K562 (cell line): ENCODE results near the gene KLC3. TPM values are rescaled to one million over a fixed set of nuclear protein-coding genes. Genes with fewer than 3 reads are reported as not detected.

Experiments used
- ARID2 ChIP-seq: fragments of 450-650 bp; IDR thresholded peaks from 2 replicates; pipeline ENCODE4 v1.6.1; 2017; ENCODE audit warnings: antibody characterized with exemption, mild to moderate bottlenecking
- BRF1 ChIP-seq: IDR thresholded peaks from 3 replicates; pipeline ENCODE4 v1.6.1; 2011; ENCODE audit warnings: borderline replicate concordance, mild to moderate bottlenecking; ENCODE audit not compliant: insufficient read length; ENCODE audit errors: extremely low read depth
- CAMTA2 ChIP-seq: fragments of 250-450 bp; sonication (Bioruptor Pico); conservative IDR thresholded peaks from 2 replicates; pipeline ENCODE4 v1.5.1; 2022
- CREB1 ChIP-seq, 2 experiments: sonication (generic) in 1 of 2; formaldehyde crosslinking in 1 of 2; IDR thresholded peaks; 2 replicates each; pipeline versions ENCODE4 v1.6.1 to v1.8.0; 2012 to 2022; ENCODE audit warnings: inconsistent platforms in 1 of 2, mild to moderate bottlenecking in 1 of 2, missing genetic modification reagents in 1 of 2, moderate library complexity in 1 of 2
- CXXC5 ChIP-seq: fragments of 250-450 bp; sonication (Bioruptor Pico); IDR thresholded peaks from 2 replicates; pipeline ENCODE4 v1.8.0; 2022; ENCODE audit warnings: inconsistent platforms, mild to moderate bottlenecking, moderate library complexity
- FOXK1 ChIP-seq: sonication (generic); formaldehyde crosslinking; IDR thresholded peaks from 2 replicates; pipeline ENCODE4 v1.8.0; 2022; ENCODE audit warnings: missing genetic modification reagents, mild to moderate bottlenecking, borderline replicate concordance
- NBN ChIP-seq: fragments of 450-650 bp; IDR thresholded peaks from 2 replicates; pipeline ENCODE4 v1.6.1; 2016; ENCODE audit warnings: low read depth, mild to moderate bottlenecking
- NCOA4 ChIP-seq: fragments of 450-650 bp; IDR thresholded peaks from 2 replicates; pipeline ENCODE4 v1.6.1; 2018; ENCODE audit warnings: mild to moderate bottlenecking; ENCODE audit not compliant: partially characterized antibody
- NFE2L1 ChIP-seq: fragments of 450-650 bp; IDR thresholded peaks from 2 replicates; pipeline ENCODE4 v1.6.1; 2016; ENCODE audit warnings: missing genetic modification characterization, low read depth, mild to moderate bottlenecking, missing compliant biosample characterization, moderate library complexity, borderline replicate concordance
- NFIX ChIP-seq: fragments of 250-450 bp; sonication (Bioruptor Pico); IDR thresholded peaks from 2 replicates; pipeline ENCODE4 v1.4.0; 2020; ENCODE audit warnings: low read depth, mild to moderate bottlenecking, moderate library complexity
- POLR3A ChIP-seq: IDR thresholded peaks from 2 replicates; pipeline ENCODE4 v1.6.1; 2011; ENCODE audit warnings: borderline replicate concordance, mild to moderate bottlenecking, moderate library complexity; ENCODE audit not compliant: insufficient read length, insufficient read depth; ENCODE audit errors: extremely low read depth
- PRMT5 ChIP-seq: sonication (generic); formaldehyde crosslinking; IDR thresholded peaks from 2 replicates; pipeline ENCODE4 v1.5.0; 2020; ENCODE audit warnings: missing genetic modification reagents
- PYGO2 ChIP-seq: fragments of 450-650 bp; IDR thresholded peaks from 2 replicates; pipeline ENCODE4 v1.6.1; 2016; ENCODE audit warnings: mild to moderate bottlenecking, missing genetic modification characterization, moderate library complexity, missing compliant biosample characterization
- SAFB2 ChIP-seq: fragments of 200-400 bp; formaldehyde crosslinking; IDR thresholded peaks from 2 replicates; pipeline ENCODE4 v1.6.1; 2018; ENCODE audit warnings: borderline replicate concordance, low read length, low read depth, moderate library complexity; ENCODE audit not compliant: severe bottlenecking
- SRF ChIP-seq, 2 experiments: fragments of 250-450, 450-650 bp in 1 of 2; sonication (Bioruptor Pico) in 1 of 2; sonication (generic) in 1 of 2; formaldehyde crosslinking; IDR thresholded peaks; 2 replicates each; pipeline versions ENCODE4 v1.5.0 to v1.5.1; 2020 to 2022; ENCODE audit warnings: mild to moderate bottlenecking in 1 of 2, missing genetic modification reagents in 1 of 2
- ZKSCAN8 ChIP-seq: fragments of 200-800 bp; sonication (Bioruptor generic); IDR thresholded peaks from 2 replicates; pipeline ENCODE4 v1.6.1; 2016; ENCODE audit warnings: missing genetic modification characterization, missing compliant biosample characterization
- ZNF507 ChIP-seq: conservative IDR thresholded peaks from 2 replicates; pipeline ENCODE4 v1.6.1; 2017; ENCODE audit warnings: missing genetic modification characterization, missing compliant biosample characterization
- ZNF707 ChIP-seq: fragments of 250-450 bp; sonication (Bioruptor Pico); conservative IDR thresholded peaks from 2 replicates; pipeline ENCODE4 v1.8.0; 2022; ENCODE audit warnings: inconsistent platforms, mild to moderate bottlenecking, moderate library complexity
- polyA plus RNA-seq, 8 experiments: library from polyadenylated mRNA; depleted of rRNA in 4 of 8; stranded (reverse) in 5 of 8; unstranded in 3 of 8; fragments of >200 nt; fragmentation: Nextera tagmentation in 2 of 8; fragmentation: Illumina TruSeq in 1 of 8; extraction: Ambion mirVana in 2 of 8; extraction: Trizol in 1 of 8; gene quantifications; 2 replicates each; pipeline versions ENCODE4 v1.2.1 to v1.2.3, GENCODE V29; 2011 to 2014; ENCODE audit warnings: inconsistent platforms in 1 of 8, missing spikeins in 1 of 8
- total RNA-seq, 7 experiments: library from RNA; depleted of rRNA in 6 of 7; stranded (reverse); fragments of >200 nt in 6 of 7; fragmentation: Illumina TruSeq in 2 of 7; extraction: Trizol in 2 of 7; gene quantifications; 2 replicates each; pipeline versions ENCODE4 v1.2.1 to v1.2.3, GENCODE V29; 2011 to 2021; ENCODE audit warnings: low replicate concordance in 1 of 7
- TF ChIP-seq, protein P1 (sequence below): fragments of 450-650 bp; conservative IDR thresholded peaks from 2 replicates; pipeline ENCODE4 v1.6.1; 2016; ENCODE audit warnings: missing genetic modification characterization, low read depth, mild to moderate bottlenecking, control low read depth, missing compliant biosample characterization
- TF ChIP-seq, protein P2 (sequence below): fragments of 450-650 bp; IDR thresholded peaks from 2 replicates; pipeline ENCODE4 v1.6.1; 2014; ENCODE audit warnings: low read depth, mild to moderate bottlenecking, moderate library complexity, borderline replicate concordance
- TF ChIP-seq, protein P3 (sequence below): fragments of 250-450 bp; sonication (Bioruptor Pico); IDR thresholded peaks from 2 replicates; pipeline ENCODE4 v1.9.0; 2021; ENCODE audit warnings: mild to moderate bottlenecking
- TF ChIP-seq, protein P4 (sequence below): sonication (generic); formaldehyde crosslinking; IDR thresholded peaks from 2 replicates; pipeline ENCODE4 v1.4.0; 2020; ENCODE audit warnings: mild to moderate bottlenecking, missing genetic modification reagents

Gene KLC3
- total and polyA plus RNA-seq, 9 of the 15 experiments (the other 6 are each of a cell fraction or from before 2014, with no cell fraction given) = 0.03 to 1.2 (median 0.59) TPM; not detected in 3

DNA sequence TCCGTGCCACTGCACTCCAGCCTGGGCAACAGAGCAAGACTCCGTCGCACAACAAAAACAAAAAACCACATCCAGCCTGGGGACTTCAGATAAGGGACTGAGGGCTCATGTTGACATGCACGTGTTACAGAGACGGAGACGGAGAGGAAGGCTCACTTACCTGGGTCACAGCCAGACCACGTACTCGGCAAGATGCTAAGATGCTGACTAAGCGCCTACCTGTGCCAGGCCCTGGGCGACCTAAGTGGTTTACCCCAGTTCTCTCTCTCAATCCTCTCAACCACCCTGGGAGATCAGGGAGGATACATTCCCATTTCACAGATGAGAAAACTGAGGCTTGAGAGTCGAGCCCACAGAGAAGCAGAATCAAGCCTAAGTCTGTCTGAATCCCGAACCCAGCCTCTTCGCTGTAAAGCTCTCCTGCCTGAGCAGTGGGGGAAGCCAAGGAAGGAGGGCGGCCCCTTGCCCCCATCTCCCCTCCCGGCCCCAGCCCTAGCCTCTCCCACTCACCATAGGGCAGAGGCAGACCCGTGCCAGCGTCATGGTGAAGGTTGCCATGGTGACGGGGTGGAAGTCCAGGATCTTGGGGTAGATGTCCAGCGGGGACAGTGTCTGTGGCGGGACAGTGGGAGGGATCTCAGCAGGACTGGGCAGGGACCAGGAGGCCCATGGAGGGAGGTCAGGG lies 16.4 kb downstream of the KLC3 start (continued):
- TF ChIP-seq, protein P1, sequence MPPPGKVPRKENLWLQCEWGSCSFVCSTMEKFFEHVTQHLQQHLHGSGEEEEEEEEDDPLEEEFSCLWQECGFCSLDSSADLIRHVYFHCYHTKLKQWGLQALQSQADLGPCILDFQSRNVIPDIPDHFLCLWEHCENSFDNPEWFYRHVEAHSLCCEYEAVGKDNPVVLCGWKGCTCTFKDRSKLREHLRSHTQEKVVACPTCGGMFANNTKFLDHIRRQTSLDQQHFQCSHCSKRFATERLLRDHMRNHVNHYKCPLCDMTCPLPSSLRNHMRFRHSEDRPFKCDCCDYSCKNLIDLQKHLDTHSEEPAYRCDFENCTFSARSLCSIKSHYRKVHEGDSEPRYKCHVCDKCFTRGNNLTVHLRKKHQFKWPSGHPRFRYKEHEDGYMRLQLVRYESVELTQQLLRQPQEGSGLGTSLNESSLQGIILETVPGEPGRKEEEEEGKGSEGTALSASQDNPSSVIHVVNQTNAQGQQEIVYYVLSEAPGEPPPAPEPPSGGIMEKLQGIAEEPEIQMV (tag) = no peak
- no peak for TF ChIP-seq PYGO2 (tag)
- peak; percentile 27; the same call in 1 of the 2 replicates for TF ChIP-seq CXXC5 (CRISPR knock-in tag)
- TF ChIP-seq NFIX (CRISPR knock-in tag) = no peak
- TF ChIP-seq NBN = no peak
- 0 out of 2 replicates have a peak, but pooled peaks have one; percentile 10 for TF ChIP-seq ZNF507 (tag)
- TF ChIP-seq, protein P2, sequence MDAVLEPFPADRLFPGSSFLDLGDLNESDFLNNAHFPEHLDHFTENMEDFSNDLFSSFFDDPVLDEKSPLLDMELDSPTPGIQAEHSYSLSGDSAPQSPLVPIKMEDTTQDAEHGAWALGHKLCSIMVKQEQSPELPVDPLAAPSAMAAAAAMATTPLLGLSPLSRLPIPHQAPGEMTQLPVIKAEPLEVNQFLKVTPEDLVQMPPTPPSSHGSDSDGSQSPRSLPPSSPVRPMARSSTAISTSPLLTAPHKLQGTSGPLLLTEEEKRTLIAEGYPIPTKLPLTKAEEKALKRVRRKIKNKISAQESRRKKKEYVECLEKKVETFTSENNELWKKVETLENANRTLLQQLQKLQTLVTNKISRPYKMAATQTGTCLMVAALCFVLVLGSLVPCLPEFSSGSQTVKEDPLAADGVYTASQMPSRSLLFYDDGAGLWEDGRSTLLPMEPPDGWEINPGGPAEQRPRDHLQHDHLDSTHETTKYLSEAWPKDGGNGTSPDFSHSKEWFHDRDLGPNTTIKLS = no peak
- no peak for TF ChIP-seq SAFB2
- no peak for TF ChIP-seq ZNF707
- TF ChIP-seq, protein P3, sequence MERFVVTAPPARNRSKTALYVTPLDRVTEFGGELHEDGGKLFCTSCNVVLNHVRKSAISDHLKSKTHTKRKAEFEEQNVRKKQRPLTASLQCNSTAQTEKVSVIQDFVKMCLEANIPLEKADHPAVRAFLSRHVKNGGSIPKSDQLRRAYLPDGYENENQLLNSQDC (CRISPR knock-in tag) = no peak
- no peak for TF ChIP-seq ZKSCAN8
- TF ChIP-seq NCOA4 = no peak
- no peak for TF ChIP-seq ARID2
- TF ChIP-seq PRMT5 (CRISPR knock-in tag) = no peak
- TF ChIP-seq, protein P4, sequence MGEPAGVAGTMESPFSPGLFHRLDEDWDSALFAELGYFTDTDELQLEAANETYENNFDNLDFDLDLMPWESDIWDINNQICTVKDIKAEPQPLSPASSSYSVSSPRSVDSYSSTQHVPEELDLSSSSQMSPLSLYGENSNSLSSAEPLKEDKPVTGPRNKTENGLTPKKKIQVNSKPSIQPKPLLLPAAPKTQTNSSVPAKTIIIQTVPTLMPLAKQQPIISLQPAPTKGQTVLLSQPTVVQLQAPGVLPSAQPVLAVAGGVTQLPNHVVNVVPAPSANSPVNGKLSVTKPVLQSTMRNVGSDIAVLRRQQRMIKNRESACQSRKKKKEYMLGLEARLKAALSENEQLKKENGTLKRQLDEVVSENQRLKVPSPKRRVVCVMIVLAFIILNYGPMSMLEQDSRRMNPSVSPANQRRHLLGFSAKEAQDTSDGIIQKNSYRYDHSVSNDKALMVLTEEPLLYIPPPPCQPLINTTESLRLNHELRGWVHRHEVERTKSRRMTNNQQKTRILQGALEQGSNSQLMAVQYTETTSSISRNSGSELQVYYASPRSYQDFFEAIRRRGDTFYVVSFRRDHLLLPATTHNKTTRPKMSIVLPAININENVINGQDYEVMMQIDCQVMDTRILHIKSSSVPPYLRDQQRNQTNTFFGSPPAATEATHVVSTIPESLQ = no peak
- TF ChIP-seq FOXK1 = no peak
- no peak for TF ChIP-seq CREB1 (IDR thresholded peaks at IDR 0.05)
- TF ChIP-seq CREB1 (CRISPR knock-in tag; IDR thresholded peaks at IDR 0.05) = no peak
- TF ChIP-seq POLR3A = no peak
- TF ChIP-seq BRF1 = no peak
- TF ChIP-seq NFE2L1 (tag) = no peak
- TF ChIP-seq CAMTA2 (CRISPR knock-in tag) = no peak
- TF ChIP-seq SRF (CRISPR knock-in tag; IDR thresholded peaks at IDR 0.05) = no peak
